Liver (tissue), 9 donors: ENCODE results near the gene ZNF2. TPM values are rescaled to one million over a fixed set of nuclear protein-coding genes. Genes with fewer than 3 reads are reported as not detected.

Experiments used
- DNase-seq: peaks from one replicate; pipeline ENCODE4 v3.0.0-alpha.2; 2017; ENCODE audit warnings: low spot score
- H3K27ac ChIP-seq, 2 donors: one replicate each; pipeline ENCODE4 v1.7.0; 2013; ENCODE audit warnings: inconsistent platforms in 2 of 2, low read length in 2 of 2, control low read depth in 1 of 2, low read depth in 1 of 2, mild to moderate bottlenecking in 1 of 2
- H3K27me3 ChIP-seq, 4 donors: one replicate each; pipeline versions ENCODE4 v1.6.1 to v1.7.0; 2013; ENCODE audit warnings: low read length in 3 of 4, inconsistent platforms in 1 of 4, mild to moderate bottlenecking in 1 of 4, moderate library complexity in 1 of 4; ENCODE audit not compliant: control insufficient read depth in 4 of 4, insufficient read depth in 4 of 4
- H3K36me3 ChIP-seq, 4 donors: one replicate each; pipeline versions ENCODE4 v1.6.1 to v1.7.0; 2013; ENCODE audit warnings: low read length in 3 of 4, mild to moderate bottlenecking in 3 of 4, low read depth in 1 of 4, moderate library complexity in 1 of 4; ENCODE audit not compliant: control insufficient read depth in 4 of 4, insufficient read depth in 3 of 4
- H3K4me1 ChIP-seq, 4 donors: one replicate each; pipeline versions ENCODE4 v1.6.1 to v1.7.0; 2013; ENCODE audit warnings: low read length in 3 of 4, mild to moderate bottlenecking in 3 of 4, moderate library complexity in 1 of 4; ENCODE audit not compliant: control insufficient read depth in 4 of 4, insufficient read depth in 4 of 4
- H3K4me3 ChIP-seq, 3 donors: one replicate each; pipeline versions ENCODE4 v1.6.1 to v1.7.0; 2013; ENCODE audit warnings: low read length in 3 of 3, control low read depth in 1 of 3, low read depth in 1 of 3, mild to moderate bottlenecking in 1 of 3
- H3K9ac ChIP-seq, 2 donors: one replicate each; pipeline ENCODE4 v1.7.0; 2013; ENCODE audit warnings: low read length in 2 of 2, mild to moderate bottlenecking in 2 of 2, moderate library complexity in 2 of 2, control low read depth in 1 of 2, low read depth in 1 of 2
- H3K9me3 ChIP-seq, 4 donors: one replicate each; pipeline versions ENCODE4 v1.6.1 to v1.7.0; 2013; ENCODE audit warnings: low read length in 3 of 4; ENCODE audit not compliant: control insufficient read depth in 4 of 4
- ATF3 ChIP-seq: IDR thresholded peaks from 2 replicates; pipeline ENCODE4 v1.6.1; 2016; ENCODE audit warnings: antibody characterized with exemption
- CTCF ChIP-seq: fragments of 150-350 bp; IDR thresholded peaks from 2 replicates; pipeline ENCODE4 v1.5.1; 2017; ENCODE audit warnings: improper control_type of control experiment, low read depth, low read length; ENCODE audit not compliant: missing input control
- FOXA1 ChIP-seq: IDR thresholded peaks from 2 replicates; pipeline ENCODE4 v1.6.1; 2016; ENCODE audit warnings: antibody characterized with exemption
- FOXA2 ChIP-seq: IDR thresholded peaks from 2 replicates; pipeline ENCODE4 v1.6.1; 2016; ENCODE audit warnings: antibody characterized with exemption
- GABPA ChIP-seq, 2 donors: IDR thresholded peaks in 1 of 2; conservative IDR thresholded peaks in 1 of 2; 2 replicates each; pipeline ENCODE4 v1.6.1; 2016; ENCODE audit warnings: antibody characterized with exemption in 2 of 2, mild to moderate bottlenecking in 1 of 2, moderate library complexity in 1 of 2
- HNF4A ChIP-seq, 2 donors: conservative IDR thresholded peaks; 2 replicates each; pipeline ENCODE4 v1.6.1; 2016; ENCODE audit warnings: antibody characterized with exemption in 2 of 2, mild to moderate bottlenecking in 2 of 2
- HNF4G ChIP-seq: IDR thresholded peaks from 2 replicates; pipeline ENCODE4 v1.6.1; 2016; ENCODE audit warnings: antibody characterized with exemption
- NR2F2 ChIP-seq: IDR thresholded peaks from 2 replicates; pipeline ENCODE4 v1.6.1; 2016; ENCODE audit warnings: antibody characterized with exemption
- RAD21 ChIP-seq, 2 donors: IDR thresholded peaks; 2 replicates each; pipeline ENCODE4 v1.6.1; 2016; ENCODE audit warnings: antibody characterized with exemption in 2 of 2, mild to moderate bottlenecking in 2 of 2
- REST ChIP-seq: IDR thresholded peaks from 2 replicates; pipeline ENCODE4 v1.6.1; 2016; ENCODE audit warnings: antibody characterized with exemption, mild to moderate bottlenecking
- RXRA ChIP-seq, 2 donors: IDR thresholded peaks; 2 replicates each; pipeline ENCODE4 v1.6.1; 2017 to 2018; ENCODE audit warnings: antibody characterized with exemption in 2 of 2, mild to moderate bottlenecking in 1 of 2
- SP1 ChIP-seq: IDR thresholded peaks from 2 replicates; pipeline ENCODE4 v1.6.1; 2018; ENCODE audit warnings: antibody characterized with exemption, mild to moderate bottlenecking
- TAF1 ChIP-seq: conservative IDR thresholded peaks from 2 replicates; pipeline ENCODE4 v1.6.1; 2016; ENCODE audit warnings: antibody characterized with exemption, mild to moderate bottlenecking
- YY1 ChIP-seq: IDR thresholded peaks from 2 replicates; pipeline ENCODE4 v1.6.1; 2016; ENCODE audit warnings: antibody characterized with exemption, mild to moderate bottlenecking
- WGBS: extraction: QIAGEN DNeasy Blood & Tissue Kit; methylation state at CpG from one replicate; pipeline ENCODE4 v1.1.7; 2013; 5-methylcytosine and 5-hydroxymethylcytosine counted together
- polyA plus RNA-seq, 2 donors: library from polyadenylated mRNA; stranded (reverse) in 1 of 2; unstranded in 1 of 2; fragments of 200-250 nt in 1 of 2; fragments of >200 nt in 1 of 2; fragmentation: Nextera tagmentation in 1 of 2; extraction: Ambion mirVana in 1 of 2; gene quantifications; one replicate each; pipeline versions ENCODE4 v1.2.1 to v1.2.3, GENCODE V29; 2013 to 2015
- total RNA-seq, 2 donors: library from RNA; depleted of rRNA; stranded (reverse); fragments of >200 nt; gene quantifications; one replicate each; pipeline ENCODE4 v1.2.3, GENCODE V29; 2014
- donor health status: healthy.
- donor health status: healthy.
- donor health status: healthy.
- donor health status: healthy.
- donor health status: healthy.

ZNF2 gene
- total and polyA plus RNA-seq, 4 donors, result 1.0 to 3.0 (median 1.8) TPM

- TF ChIP-seq FOXA2 (no peak), RXRA (IDR thresholded peaks at IDR 0.05) (no peak), ATF3 (no peak), SP1 (no peak), NR2F2 (no peak), REST (no peak), FOXA1 (no peak)
- Histone ChIP-seq H3K36me3 (no peaks in the 10 kb centered on the region), H3K4me3 (peak overlapping the region; percentile 85 to 100 (median 96)), H3K4me1 (peaks cover 2 to 22% (median 18%) of the 10 kb centered on the region in 4 donors), H3K9me3 (peaks cover 0 to 1% (median 0%) of the 10 kb centered on the region in 4 donors), H3K27me3 (no peaks in the 10 kb centered on the region), H3K9ac (peak overlapping the region; percentile 91 to 94), H3K27ac (peak overlapping the region; percentile 94 to 97)
- 1% methylated on average over 9 of the region's 9 CpGs for WGBS
- no peak for DNase-seq
Measured at GRCh38 chr2:95165030-95165370, 609 bp upstream of the ZNF2 start.

- Histone ChIP-seq H3K9me3 (peaks cover 0 to 1% (median 0%) of the 10 kb centered on the region in 4 donors), H3K36me3 (no peaks in the 10 kb centered on the region), H3K9ac (peak overlapping the region; percentile 75 to 91), H3K27ac (peak overlapping the region in 1 of 2 donors; percentile 94), H3K27me3 (no peaks in the 10 kb centered on the region), H3K4me1 (peaks cover 2 to 19% (median 18%) of the 10 kb centered on the region in 4 donors), H3K4me3 (peak overlapping the region; percentile 85 to 100 (median 96))
- 10% methylated on average over 16 of the region's 16 CpGs for WGBS
- TF ChIP-seq TAF1 (no peak), CTCF (no peak), YY1 (no peak), RAD21 (IDR thresholded peaks at IDR 0.05) (no peak), HNF4A (conservative IDR thresholded peaks at IDR 0.05) (no peak), ATF3 (no peak), SP1 (no peak), REST (no peak), HNF4G (no peak), NR2F2 (no peak), GABPA (IDR thresholded peaks at IDR 0.05 in 1 of 2, conservative IDR thresholded peaks at IDR 0.05 in 1 of 2) (no peak), RXRA (IDR thresholded peaks at IDR 0.05) (no peak), FOXA2 (no peak)
- DNase-seq, result no peak
Measured at GRCh38 chr2:95166065-95166763, 605 bp downstream of the ZNF2 start.
